Fibroblast of skin of back (primary cell): ENCODE results near the gene MOB1B. TPM values are rescaled to one million over a fixed set of nuclear protein-coding genes. Genes with fewer than 3 reads are reported as not detected.
"Not testable (repeated sequence)": the region's sequence is repeated elsewhere in the genome, so short reads cannot be mapped to it uniquely, and the experiment has no call there.

Source experiments
- DNase-seq: peaks from one replicate; pipeline ENCODE4 v3.0.0-alpha.2; 2013
- polyA plus RNA-seq, 2 experiments: library from polyadenylated mRNA; unstranded; fragments of 120-200 nt; gene quantifications; one replicate each; pipeline ENCODE4 v1.2.1, GENCODE V29; 2013; ENCODE audit not compliant: insufficient read length in 2 of 2

MOB1B gene
- 14.2 TPM for polyA plus RNA-seq (2013, experiment 1 of 2; ENCODE audit: insufficient read length)
- polyA plus RNA-seq (2013, experiment 2 of 2; ENCODE audit: insufficient read length), result 17.9 TPM

GRCh38 chr4:70901984-70902576 lies at the start of gene MOB1B:
TSS of gene MOB1B (plus strand) at chr4:70902369. CDS start at chr4:70902537, 168 bp downstream.
- peak; percentile 89 for DNase-seq

GRCh38 chr4:70855464-70855863 lies 46.7 kb upstream of the MOB1B start:
- DNase-seq, result no peak

GRCh38 chr4:70858454-70858853 lies 43.7 kb upstream of the MOB1B start:
- DNase-seq, result no peak

DNA sequence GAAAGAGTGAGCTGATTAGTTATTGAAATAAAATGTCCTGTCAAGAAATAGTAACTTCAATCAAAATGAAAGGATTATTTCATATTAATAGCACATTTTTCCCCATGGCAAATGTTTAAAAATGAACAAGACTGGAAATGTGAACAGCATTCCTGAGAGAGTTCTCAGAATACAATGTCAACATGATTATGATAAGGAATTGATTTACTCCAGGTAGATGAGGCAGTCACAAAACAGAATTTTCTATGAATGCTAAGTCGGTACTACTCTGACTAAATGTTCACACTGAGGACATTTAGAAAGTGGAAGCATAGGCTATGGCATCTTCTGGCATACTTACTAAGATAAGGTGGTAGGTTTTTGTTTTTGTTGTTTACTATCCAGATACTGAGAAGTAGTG lies 43.1 kb upstream of the MOB1B start:
- no peak for DNase-seq

- no peak for DNase-seq
Measured at GRCh38 chr4:70863099-70863790, 38.9 kb upstream of the MOB1B start.

- no peak for DNase-seq
Measured at GRCh38 chr4:70868778-70869177, 33.4 kb upstream of the MOB1B start.

DNA sequence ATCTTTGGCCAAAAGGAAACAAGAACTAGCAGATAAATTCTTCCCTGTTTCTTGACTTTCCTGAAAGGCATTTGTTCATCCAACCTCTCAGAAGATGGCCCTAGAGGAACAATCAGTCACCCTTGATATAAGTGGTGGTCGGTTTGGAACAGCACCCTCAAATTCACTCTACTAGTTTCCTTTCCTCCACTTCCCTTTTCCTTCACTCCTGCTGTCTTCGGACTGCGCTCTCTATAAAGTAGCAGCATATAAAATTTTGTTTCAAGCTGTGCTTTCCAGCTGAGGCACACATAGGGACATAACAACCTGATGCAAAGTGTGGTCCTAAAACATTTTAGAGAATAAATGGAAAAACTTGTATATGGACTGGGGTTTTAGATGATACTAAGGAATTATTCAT lies 29.0 kb upstream of the MOB1B start:
- no peak for DNase-seq

- DNase-seq, result no peak
Measured at GRCh38 chr4:70874268-70875156, 27.7 kb upstream of the MOB1B start.

DNA sequence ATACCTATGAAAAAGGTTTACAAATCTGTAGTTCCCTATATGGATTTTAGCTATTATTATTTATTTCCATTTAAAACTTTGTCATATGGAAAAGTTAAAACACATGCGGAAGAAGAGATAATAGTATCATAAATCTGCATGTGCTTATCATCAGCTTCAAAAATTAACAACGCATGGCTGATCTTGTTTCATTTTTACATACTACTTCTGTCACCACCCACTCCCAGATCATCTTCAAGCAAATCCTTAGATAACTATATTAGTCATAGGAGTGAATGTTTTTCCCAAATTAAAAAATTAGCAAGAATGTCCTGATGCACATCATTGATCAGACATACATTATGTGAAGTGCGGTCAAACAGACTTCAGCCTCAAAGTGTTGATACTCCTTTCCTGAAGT lies 24.6 kb upstream of the MOB1B start:
- DNase-seq, result no peak

- no peak for DNase-seq
Measured at GRCh38 chr4:70880739-70881138, 21.4 kb upstream of the MOB1B start.

DNA sequence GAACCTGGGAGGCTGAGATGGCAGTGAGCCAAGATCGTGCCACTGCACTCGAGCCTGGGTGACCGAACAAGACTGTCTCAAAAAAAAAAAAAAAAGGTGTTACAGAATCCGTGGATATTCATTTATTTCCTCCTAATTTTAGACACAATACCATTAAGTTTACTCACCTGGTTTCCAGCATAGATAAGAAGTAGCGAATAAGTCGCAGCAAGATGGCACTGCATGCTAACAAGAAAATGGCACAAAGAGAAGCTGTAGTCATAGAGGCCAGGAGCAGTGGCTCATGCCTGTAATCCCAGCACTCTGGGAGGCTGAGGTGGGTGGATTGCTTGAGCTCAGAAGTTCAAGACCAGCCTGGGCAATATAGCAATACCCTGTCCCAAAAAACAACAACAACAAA lies 17.0 kb upstream of the MOB1B start:
- DNase-seq, result no peak

- DNase-seq, result no peak
Measured at GRCh38 chr4:70892086-70892769, 9.9 kb upstream of the MOB1B start.

DNA sequence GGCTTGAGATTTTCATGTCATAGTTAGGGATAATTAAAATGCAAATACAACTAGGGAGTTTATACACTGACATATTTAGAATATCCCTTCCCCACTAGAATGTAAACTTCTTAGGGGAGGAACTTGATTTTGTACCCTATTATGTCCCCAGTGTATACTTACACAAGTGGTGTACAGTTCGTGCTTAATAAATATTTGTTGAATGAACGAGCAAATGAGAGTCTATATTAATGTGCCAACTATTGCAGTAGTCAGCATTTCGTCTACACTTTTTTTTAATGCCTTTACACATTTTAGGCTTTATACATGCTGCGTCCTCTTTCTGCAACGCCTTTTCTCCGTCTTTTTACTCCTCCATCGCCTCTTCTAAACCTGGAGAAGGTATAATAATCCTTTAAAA lies 8.4 kb upstream of the MOB1B start:
- DNase-seq, result no peak

- peak; percentile 52 for DNase-seq
Measured at GRCh38 chr4:70895405-70895804, 6.8 kb upstream of the MOB1B start.

- no peak for DNase-seq
Measured at GRCh38 chr4:70895811-70896491, 6.2 kb upstream of the MOB1B start.

DNA sequence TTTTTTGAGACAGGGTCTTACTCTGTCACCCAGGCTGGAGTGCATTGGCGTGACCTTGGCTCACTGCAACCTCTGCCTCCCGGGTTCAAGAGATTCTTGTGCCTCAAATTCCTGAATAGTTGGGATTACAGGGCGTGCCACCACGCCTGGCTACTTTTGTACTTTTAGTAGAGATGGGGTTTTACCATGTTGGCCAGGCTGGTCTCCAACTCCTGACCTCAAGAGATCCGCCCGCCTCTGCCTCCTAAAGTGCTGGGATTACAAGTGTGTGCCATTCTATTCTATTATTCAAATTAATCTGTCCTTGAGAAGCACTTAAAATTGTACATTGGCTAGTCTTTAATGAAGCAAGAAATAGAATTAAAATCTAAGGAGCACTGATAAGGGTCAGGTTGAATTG lies 3.6 kb upstream of the MOB1B start:
- DNase-seq, result not testable (repeated sequence)

GRCh38 chr4:70901607-70901983 lies 574 bp upstream of the MOB1B start:
- no peak for DNase-seq

DNA sequence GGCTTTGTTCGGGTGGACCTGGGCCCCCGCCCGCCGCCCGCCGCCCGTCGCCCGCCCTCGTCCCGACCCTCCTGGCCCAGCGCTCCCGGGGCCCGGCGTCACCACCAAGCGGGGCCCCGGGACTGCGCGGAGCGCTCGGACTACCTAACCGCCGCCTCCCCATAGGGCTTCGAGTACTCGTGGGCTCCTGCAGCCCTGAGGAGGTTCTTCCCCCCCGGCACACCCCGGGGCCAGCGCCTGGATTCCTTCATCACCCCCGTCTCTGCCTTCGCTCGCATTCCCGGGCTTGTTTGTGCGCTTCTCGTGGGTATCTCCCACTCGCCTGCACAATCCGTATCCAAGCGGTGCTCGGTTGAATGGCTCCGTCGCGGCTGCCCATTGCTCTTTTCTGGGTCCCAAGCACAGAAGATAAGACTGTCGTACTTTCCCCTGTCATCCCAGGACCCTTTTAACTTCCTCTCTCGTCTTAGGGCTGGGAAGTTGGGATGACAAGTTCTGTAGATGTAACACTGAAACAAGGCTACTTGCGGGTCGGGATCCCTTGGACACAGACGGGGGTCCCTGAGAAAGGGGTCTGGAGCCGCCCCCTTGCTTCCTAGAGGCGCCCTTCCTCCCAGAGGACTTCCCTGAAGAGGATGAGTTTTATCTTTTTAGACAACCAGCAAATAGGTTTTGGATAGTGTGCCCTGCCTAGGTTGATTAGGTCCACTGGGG lies 565 bp downstream of the MOB1B start:
- peak; percentile 41 for DNase-seq

DNA sequence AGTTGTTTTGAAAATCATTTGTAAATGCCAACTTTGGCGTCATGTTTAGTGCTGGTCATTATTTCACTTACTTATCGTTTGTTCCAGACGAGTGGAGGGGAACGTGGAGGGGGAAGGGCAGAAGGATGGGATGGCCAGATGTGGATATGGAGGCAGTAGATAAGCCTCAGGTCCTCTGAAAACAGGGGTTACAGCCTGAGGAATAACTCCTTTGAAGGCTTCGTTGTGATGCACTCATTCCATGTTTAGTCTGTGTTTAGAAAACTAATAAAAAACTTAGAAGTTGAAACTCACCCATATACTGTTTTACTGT lies 1.1 kb downstream of the MOB1B start:
- peak; percentile 6 for DNase-seq

DNA sequence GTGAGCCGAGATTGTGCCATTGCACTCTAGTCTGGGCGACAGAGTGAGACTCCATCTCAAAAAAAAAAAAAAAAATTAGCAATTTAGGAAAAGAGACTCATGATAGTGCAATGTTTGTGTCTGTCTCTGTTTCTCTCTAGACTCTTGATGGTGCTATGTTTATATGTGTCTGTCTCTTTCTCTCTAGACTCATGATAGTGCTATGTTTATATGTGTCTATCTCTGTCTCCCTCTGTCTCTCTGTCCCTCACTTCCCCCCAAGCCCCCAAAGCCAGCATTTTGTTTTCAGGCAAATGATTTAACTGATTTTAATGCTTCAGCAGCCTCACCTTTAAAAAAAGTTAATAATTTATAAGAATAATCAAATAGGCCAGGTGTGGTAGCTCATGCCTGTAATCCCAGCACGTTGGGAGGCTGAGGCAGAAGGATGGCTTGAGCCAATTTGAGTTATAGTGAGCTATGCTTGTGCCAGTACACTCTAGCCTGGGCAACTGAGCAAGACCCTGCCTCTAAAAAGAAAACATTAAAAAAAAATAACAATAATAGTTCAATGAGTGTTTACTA lies 6.9 kb downstream of the MOB1B start:
- no peak for DNase-seq

GRCh38 chr4:70914000-70914399 lies 11.8 kb downstream of the MOB1B start:
- DNase-seq, result peak; percentile 21
